ENCODE measurements around the gene TLE7. TPM values are rescaled to one million over a fixed set of nuclear protein-coding genes. Genes with fewer than 3 reads are reported as not detected.

The TLE7 gene
- total and polyA plus RNA-seq, 2 donors (not counting 1 experiment from before 2014, with no cell fraction given), result not detected

DNA sequence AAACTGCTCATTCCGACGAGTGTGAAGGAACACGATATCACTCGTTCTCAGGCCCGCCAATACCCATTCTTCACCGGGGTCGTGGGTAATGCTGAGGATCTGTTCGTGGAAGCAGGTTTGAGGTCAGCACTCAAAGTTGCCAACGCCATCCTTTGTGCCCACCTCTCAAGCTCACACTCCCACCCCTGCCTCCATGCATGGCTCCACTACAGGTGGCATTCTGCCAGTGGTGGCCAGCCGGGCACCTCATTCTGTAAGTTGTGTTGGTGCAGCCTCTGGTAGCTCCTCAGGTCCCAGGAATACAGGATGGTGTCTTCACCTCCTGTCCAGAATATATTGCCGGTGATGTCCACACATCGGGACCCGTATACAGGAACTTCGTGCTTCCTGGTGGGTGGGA lies 10.7 kb downstream of the TLE7 start:
- Histone ChIP-seq H3K9me3 (ENCODE audit: control insufficient read depth, insufficient read depth, low read depth, low read length) (no peaks in the 10 kb centered on the region), H4K20me1 (ENCODE audit: control insufficient read depth, extremely low read depth, insufficient read depth, low read length) (no peaks in the 10 kb centered on the region), H3K36me3 (ENCODE audit: control insufficient read depth, insufficient read depth, low read length) (no peaks in the 10 kb centered on the region), H3K4me2 (ENCODE audit: extremely low read depth, insufficient read depth, low read length) (no peak overlapping the region), H3K9ac (ENCODE audit: insufficient read depth, low read length) (no peak overlapping the region), H3K27ac (ENCODE audit: insufficient read depth, low read length) (no peak overlapping the region), H2AFZ (ENCODE audit: low read length) (no peak overlapping the region), H3K79me2 (ENCODE audit: control insufficient read depth, insufficient read depth, low read length) (no peaks in the 10 kb centered on the region), H3K4me1 (ENCODE audit: control insufficient read depth, extremely low read depth, insufficient read depth, low read length) (no peaks in the 10 kb centered on the region), H3K27me3 (ENCODE audit: control insufficient read depth, insufficient read depth, low read length) (peaks cover 3% of the 10 kb centered on the region), H3K4me3 (replicated peaks in 1 of 4; ENCODE audit: control extremely low read depth in 1 of 4, insufficient read depth in 1 of 4, low read depth in 3 of 4, low read length in 4 of 4) (no peak overlapping the region)
- no peak for DNase-seq (ENCODE audit: low read depth in 2 of 2)
- no peak for TF ChIP-seq EZH2 (IDR thresholded peaks at IDR 0.05; ENCODE audit: low read length, missing control alignments)
- TF ChIP-seq, protein P1, sequence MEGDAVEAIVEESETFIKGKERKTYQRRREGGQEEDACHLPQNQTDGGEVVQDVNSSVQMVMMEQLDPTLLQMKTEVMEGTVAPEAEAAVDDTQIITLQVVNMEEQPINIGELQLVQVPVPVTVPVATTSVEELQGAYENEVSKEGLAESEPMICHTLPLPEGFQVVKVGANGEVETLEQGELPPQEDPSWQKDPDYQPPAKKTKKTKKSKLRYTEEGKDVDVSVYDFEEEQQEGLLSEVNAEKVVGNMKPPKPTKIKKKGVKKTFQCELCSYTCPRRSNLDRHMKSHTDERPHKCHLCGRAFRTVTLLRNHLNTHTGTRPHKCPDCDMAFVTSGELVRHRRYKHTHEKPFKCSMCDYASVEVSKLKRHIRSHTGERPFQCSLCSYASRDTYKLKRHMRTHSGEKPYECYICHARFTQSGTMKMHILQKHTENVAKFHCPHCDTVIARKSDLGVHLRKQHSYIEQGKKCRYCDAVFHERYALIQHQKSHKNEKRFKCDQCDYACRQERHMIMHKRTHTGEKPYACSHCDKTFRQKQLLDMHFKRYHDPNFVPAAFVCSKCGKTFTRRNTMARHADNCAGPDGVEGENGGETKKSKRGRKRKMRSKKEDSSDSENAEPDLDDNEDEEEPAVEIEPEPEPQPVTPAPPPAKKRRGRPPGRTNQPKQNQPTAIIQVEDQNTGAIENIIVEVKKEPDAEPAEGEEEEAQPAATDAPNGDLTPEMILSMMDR (conservative IDR thresholded peaks at IDR 0.05 in 1 of 2, IDR thresholded peaks at IDR 0.05 in 1 of 2; ENCODE audit: low read depth in 1 of 2, low read length in 2 of 2), result no peak

DNA sequence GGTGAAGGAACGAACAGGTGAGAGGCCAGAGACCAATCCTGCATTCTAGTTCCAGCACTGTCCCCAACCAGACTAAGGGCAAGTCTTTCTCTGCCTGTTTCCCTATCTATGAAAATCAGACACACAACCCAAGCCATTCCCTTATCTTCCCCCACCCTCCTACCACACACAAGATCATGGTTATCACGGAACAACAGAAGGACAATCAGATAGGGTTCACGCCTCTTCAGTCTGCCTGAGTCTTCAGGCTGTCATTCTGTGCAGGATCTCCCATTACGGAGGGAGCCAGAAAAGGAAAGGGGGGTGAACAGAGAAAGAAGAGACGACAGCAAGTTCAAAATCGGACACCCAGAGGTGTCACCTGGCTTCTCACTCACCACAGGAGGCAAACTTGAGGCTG lies 11.1 kb downstream of the TLE7 start:
- H3K4me2 ChIP-seq (ENCODE audit: extremely low read depth, insufficient read depth, low read length), result no peak overlapping the region
- no peaks in the 10 kb centered on the region for H3K4me1 ChIP-seq (ENCODE audit: control insufficient read depth, extremely low read depth, insufficient read depth, low read length)
- DNase-seq (ENCODE audit: low read depth in 2 of 2), result no peak
- no peaks in the 10 kb centered on the region for H3K79me2 ChIP-seq (ENCODE audit: control insufficient read depth, insufficient read depth, low read length)
- H3K36me3 ChIP-seq (ENCODE audit: control insufficient read depth, insufficient read depth, low read length), result no peaks in the 10 kb centered on the region
- peaks cover 5% of the 10 kb centered on the region for H3K27me3 ChIP-seq (ENCODE audit: control insufficient read depth, insufficient read depth, low read length)
- no peak overlapping the region for H3K27ac ChIP-seq (ENCODE audit: insufficient read depth, low read length)
- no peak overlapping the region for H2AFZ ChIP-seq (ENCODE audit: low read length)
- TF ChIP-seq, protein P1 (conservative IDR thresholded peaks at IDR 0.05 in 1 of 2, IDR thresholded peaks at IDR 0.05 in 1 of 2; ENCODE audit: low read depth in 1 of 2, low read length in 2 of 2), result no peak
- TF ChIP-seq EZH2 (IDR thresholded peaks at IDR 0.05; ENCODE audit: low read length, missing control alignments), result no peak
- no peaks in the 10 kb centered on the region for H3K9me3 ChIP-seq (ENCODE audit: control insufficient read depth, insufficient read depth, low read depth, low read length)
- H3K4me3 ChIP-seq (replicated peaks in 1 of 4; ENCODE audit: control extremely low read depth in 1 of 4, insufficient read depth in 1 of 4, low read depth in 3 of 4, low read length in 4 of 4), result no peak overlapping the region
- H4K20me1 ChIP-seq (ENCODE audit: control insufficient read depth, extremely low read depth, insufficient read depth, low read length), result no peaks in the 10 kb centered on the region
- H3K9ac ChIP-seq (ENCODE audit: insufficient read depth, low read length), result no peak overlapping the region

DNA sequence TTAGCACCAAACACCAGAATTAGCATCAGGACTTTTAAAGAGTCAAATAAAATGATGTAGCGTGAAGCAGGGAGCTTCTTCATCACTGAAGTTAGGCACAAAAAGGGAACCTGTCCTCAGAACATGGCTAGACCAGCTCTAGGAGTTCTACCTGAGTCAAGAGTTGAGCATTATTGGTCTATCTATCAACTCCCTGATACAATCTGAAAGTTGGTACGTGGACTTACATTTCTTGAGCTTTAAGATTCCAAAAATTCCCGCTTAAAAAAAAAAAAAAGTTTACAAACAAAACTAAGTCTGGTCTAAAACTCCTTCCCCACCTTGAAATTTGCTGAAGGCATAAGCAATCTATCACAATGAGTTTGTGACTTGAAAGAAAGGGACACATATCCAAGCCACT lies 12.3 kb downstream of the TLE7 start:
- H3K4me3 ChIP-seq (replicated peaks in 1 of 4; ENCODE audit: control extremely low read depth in 1 of 4, insufficient read depth in 1 of 4, low read depth in 3 of 4, low read length in 4 of 4), result no peak overlapping the region
- no peak overlapping the region for H3K27ac ChIP-seq (ENCODE audit: insufficient read depth, low read length)
- H2AFZ ChIP-seq (ENCODE audit: low read length), result no peak overlapping the region
- H3K9me3 ChIP-seq (ENCODE audit: control insufficient read depth, insufficient read depth, low read depth, low read length), result no peaks in the 10 kb centered on the region
- no peaks in the 10 kb centered on the region for H3K36me3 ChIP-seq (ENCODE audit: control insufficient read depth, insufficient read depth, low read length)
- no peaks in the 10 kb centered on the region for H4K20me1 ChIP-seq (ENCODE audit: control insufficient read depth, extremely low read depth, insufficient read depth, low read length)
- H3K79me2 ChIP-seq (ENCODE audit: control insufficient read depth, insufficient read depth, low read length), result no peaks in the 10 kb centered on the region
- no peak for TF ChIP-seq EZH2 (IDR thresholded peaks at IDR 0.05; ENCODE audit: low read length, missing control alignments)
- TF ChIP-seq, protein P1 (conservative IDR thresholded peaks at IDR 0.05 in 1 of 2, IDR thresholded peaks at IDR 0.05 in 1 of 2; ENCODE audit: low read depth in 1 of 2, low read length in 2 of 2), result no peak
- H3K4me2 ChIP-seq (ENCODE audit: extremely low read depth, insufficient read depth, low read length), result no peak overlapping the region
- no peak for DNase-seq (ENCODE audit: low read depth in 2 of 2)
- no peak overlapping the region for H3K9ac ChIP-seq (ENCODE audit: insufficient read depth, low read length)
- peaks cover 7% of the 10 kb centered on the region for H3K27me3 ChIP-seq (ENCODE audit: control insufficient read depth, insufficient read depth, low read length)
- no peaks in the 10 kb centered on the region for H3K4me1 ChIP-seq (ENCODE audit: control insufficient read depth, extremely low read depth, insufficient read depth, low read length)
